Panc1 (cell line): ENCODE results near the gene EHBP1L1.

Experiments
- CTCF ChIP-seq: fragments of 450-650 bp; IDR thresholded peaks from 2 replicates; pipeline ENCODE4 v1.5.1; 2017; ENCODE audit warnings: mild to moderate bottlenecking
- POLR2AphosphoS5 ChIP-seq: IDR thresholded peaks from 2 replicates; pipeline ENCODE4 v1.6.1; 2012; ENCODE audit warnings: mild to moderate bottlenecking, low read depth, low read length, moderate library complexity
- REST ChIP-seq, 2 experiments: IDR thresholded peaks; 2 replicates each; pipeline ENCODE4 v1.6.1; 2011 to 2012; ENCODE audit warnings: low read depth in 2 of 2, control low read depth in 1 of 2, low read length in 1 of 2, mild to moderate bottlenecking in 1 of 2, moderate library complexity in 1 of 2; ENCODE audit not compliant: insufficient read depth in 1 of 2
- SIN3A ChIP-seq: IDR thresholded peaks from 2 replicates; pipeline ENCODE4 v1.6.1; 2012; ENCODE audit warnings: low read depth, mild to moderate bottlenecking, low read length, moderate library complexity, borderline replicate concordance; ENCODE audit not compliant: insufficient read depth

- TF ChIP-seq CTCF: peak; percentile 96; the same call in 1 of the 2 replicates
- TF ChIP-seq REST (IDR thresholded peaks at IDR 0.05; ENCODE audit: insufficient read depth in 1 of 2, low read depth in 2 of 2, low read length in 1 of 2): no peak
- no peak for TF ChIP-seq POLR2AphosphoS5
- TF ChIP-seq SIN3A: 0 out of 2 replicates have a peak, but pooled peaks have one; percentile 43
These were observed 24.1 kb upstream of the EHBP1L1 start for GRCh38 chr11:65551572-65552387.
